ENCODE data around the gene PRDX1. TPM values are rescaled to one million over a fixed set of nuclear protein-coding genes. Genes with fewer than 3 reads are reported as not detected.

The PRDX1 gene
- total and polyA plus RNA-seq, 2 of the 13 experiments (the other 11 are each of a cell fraction or from before 2014, with no cell fraction given), result 761 to 1,898 TPM

GRCh38 chr1:45550401-45551351, 29.0 kb upstream of the PRDX1 start, which contains the start of gene AKR1A1 (continued):
- TF ChIP-seq NCOA1 (CRISPR knock-in tag; IDR thresholded peaks at IDR 0.05), result 0 out of 2 replicates have a peak, but pooled peaks have one; percentile 29
- no peak for TF ChIP-seq NR3C1 (CRISPR knock-in tag; IDR thresholded peaks at IDR 0.05)
- peak; percentile 78 for TF ChIP-seq GATAD1 (CRISPR knock-in tag; IDR thresholded peaks at IDR 0.05)
- TF ChIP-seq ZNF276 (CRISPR knock-in tag; IDR thresholded peaks at IDR 0.05; ENCODE audit: low read depth), result peak; percentile 66; the same call in 1 of the 2 replicates
- no peak for TF ChIP-seq ZBTB46 (CRISPR knock-in tag; IDR thresholded peaks at IDR 0.05; ENCODE audit: borderline replicate concordance)
- peak; percentile 81 for TF ChIP-seq GMEB1 (CRISPR knock-in tag; IDR thresholded peaks at IDR 0.05; ENCODE audit: borderline replicate concordance)
- no peak for TF ChIP-seq ZNF672 (CRISPR knock-in tag; IDR thresholded peaks at IDR 0.05)
- TF ChIP-seq ZNF768 (CRISPR knock-in tag; IDR thresholded peaks at IDR 0.05), result peak; percentile 68; the same call in 1 of the 2 replicates
- TF ChIP-seq ZC3H13 (CRISPR knock-in tag; IDR thresholded peaks at IDR 0.05), result peak; percentile 86
- TF ChIP-seq ZNF563 (CRISPR knock-in tag; IDR thresholded peaks at IDR 0.05), result peak; percentile 68; the same call in 1 of the 2 replicates
- TF ChIP-seq ZNF280D (CRISPR knock-in tag; IDR thresholded peaks at IDR 0.05), result peak; percentile 95
- TF ChIP-seq DZIP1 (CRISPR knock-in tag; IDR thresholded peaks at IDR 0.05), result peak; percentile 89; the same call in 1 of the 2 replicates
- TF ChIP-seq BHLHE40 (IDR thresholded peaks at IDR 0.05; ENCODE audit: low read length), result peak; percentile 38; the same call in 1 of the 2 replicates
- TF ChIP-seq KLF13 (CRISPR knock-in tag; IDR thresholded peaks at IDR 0.05), result no peak

Measured in HepG2 (cell line).